HG02763 (cell line): ENCODE data around the gene ZNF524.
"Not testable (repeated sequence)": the region's sequence is repeated elsewhere in the genome, so short reads cannot be mapped to it uniquely, and the experiment has no call there.

ENCODE experiments used
- ATAC-seq: cut with Tn5 transposase; IDR thresholded peaks from one replicate; pipeline ENCODE4 v1.9.1; 2021; ENCODE audit warnings: mild to moderate bottlenecking, moderate library complexity; ENCODE audit not compliant: unreplicated experiment

The ZNF524 gene

DNA sequence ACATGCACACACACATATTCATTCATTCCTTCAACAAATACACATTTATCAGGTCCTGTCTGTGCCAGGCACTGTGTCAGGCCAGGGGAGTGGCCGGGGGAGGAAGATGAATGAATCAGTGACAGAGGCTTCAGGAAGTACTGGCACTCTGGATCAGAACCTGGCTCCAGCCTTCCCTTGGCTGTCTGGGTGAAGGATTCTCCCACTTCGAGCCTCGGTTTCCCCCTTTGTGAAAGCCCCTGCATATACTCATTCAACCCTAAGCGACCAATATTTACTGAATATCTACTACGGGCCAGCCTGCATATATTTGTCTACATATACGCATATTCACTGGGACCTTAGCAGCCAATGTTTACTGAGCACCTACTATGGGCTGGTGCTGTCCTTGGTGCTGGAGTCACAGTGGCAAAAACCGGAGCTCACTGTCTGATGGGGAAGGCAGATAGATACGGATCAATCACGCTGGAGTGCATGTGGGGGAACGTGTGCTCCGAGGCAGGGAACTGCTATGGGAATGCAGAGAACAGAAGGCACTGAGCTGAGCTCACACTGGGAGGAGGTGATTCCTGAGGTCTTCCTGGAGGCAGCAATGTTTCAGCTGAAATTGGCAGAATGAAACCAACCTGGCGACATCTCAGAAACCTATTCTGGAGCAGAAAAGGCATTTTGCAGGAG, 18.8 kb upstream of the ZNF524 start:
- no peak for ATAC-seq

DNA sequence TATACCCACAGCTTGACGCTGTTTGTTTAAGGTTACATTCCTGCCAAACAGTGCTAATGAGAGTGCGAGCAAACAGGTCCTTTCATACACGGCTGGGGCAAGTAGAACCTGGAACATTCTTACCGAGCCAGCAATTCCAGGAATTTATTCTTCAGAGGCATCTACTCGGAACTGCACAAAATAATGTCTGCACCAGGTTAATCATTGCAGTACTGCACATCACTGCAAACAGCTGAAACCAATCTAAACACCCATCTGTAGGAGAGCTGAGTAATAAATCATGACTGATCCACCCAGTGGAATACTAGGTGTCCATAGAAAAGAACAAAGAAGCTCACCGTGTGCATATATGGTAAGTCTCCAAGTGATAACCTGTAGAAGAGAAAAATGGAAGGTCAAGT, 18.3 kb upstream of the ZNF524 start:
- no peak for ATAC-seq

DNA sequence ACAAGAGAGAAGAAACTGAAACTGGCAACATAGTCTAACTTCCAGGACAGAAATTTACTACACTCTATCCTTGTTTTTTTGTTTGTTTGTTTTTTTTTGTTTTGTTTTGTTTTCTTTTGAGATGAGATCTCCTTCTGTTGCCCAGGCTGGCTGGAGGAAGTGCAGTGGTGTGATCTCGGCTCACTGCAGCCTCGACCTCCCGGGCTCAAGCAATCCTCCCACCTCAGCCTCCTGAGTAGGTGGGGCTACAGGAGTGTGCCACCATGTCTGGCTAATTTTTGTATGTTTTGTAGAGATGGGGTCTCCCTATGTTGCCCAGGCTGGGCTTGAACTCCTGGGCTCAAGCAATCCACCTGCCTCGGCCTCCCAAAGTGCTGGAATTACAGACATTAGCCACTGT, 17.8 kb upstream of the ZNF524 start:
- ATAC-seq, result not testable (repeated sequence)

DNA sequence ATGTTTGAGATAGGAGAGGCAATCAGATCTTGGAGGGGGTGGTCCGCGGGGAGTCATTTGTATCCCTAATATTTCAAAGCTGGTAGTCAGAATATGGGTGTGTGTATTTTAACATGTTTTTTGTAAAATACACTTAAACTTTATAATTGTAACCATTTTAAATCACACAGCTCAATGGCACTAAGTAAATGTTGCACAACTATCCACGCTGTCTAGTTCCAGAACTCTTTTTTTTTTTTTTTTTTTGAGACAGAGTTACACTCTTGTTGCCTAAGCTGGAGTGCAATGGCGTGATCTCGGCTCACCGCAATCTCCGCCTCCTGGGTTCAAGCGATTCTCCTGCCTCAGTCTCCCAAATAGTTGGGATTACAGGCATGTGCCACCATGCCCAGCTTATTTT, 16.2 kb upstream of the ZNF524 start:
- ATAC-seq, result not testable (repeated sequence)

DNA sequence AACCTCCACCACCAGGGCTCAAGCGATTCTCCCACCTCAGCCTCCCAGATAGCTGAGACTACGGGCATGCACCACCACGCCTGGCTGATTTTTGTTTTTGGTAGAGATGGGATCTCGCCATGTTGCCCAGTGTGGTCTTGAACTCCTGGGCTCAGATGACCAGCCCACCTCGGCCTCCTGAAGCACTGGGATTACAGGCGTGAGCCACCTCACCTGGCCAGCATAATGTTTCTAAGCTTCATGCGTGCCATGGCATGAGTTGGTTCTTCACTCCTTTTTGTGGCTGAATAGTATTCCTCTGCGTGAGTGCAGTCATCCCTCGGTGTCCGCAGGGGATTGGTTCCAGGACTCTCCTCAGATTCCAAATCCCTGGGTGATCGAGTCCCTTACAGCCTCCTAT, 15.2 kb upstream of the ZNF524 start:
- no peak for ATAC-seq

DNA sequence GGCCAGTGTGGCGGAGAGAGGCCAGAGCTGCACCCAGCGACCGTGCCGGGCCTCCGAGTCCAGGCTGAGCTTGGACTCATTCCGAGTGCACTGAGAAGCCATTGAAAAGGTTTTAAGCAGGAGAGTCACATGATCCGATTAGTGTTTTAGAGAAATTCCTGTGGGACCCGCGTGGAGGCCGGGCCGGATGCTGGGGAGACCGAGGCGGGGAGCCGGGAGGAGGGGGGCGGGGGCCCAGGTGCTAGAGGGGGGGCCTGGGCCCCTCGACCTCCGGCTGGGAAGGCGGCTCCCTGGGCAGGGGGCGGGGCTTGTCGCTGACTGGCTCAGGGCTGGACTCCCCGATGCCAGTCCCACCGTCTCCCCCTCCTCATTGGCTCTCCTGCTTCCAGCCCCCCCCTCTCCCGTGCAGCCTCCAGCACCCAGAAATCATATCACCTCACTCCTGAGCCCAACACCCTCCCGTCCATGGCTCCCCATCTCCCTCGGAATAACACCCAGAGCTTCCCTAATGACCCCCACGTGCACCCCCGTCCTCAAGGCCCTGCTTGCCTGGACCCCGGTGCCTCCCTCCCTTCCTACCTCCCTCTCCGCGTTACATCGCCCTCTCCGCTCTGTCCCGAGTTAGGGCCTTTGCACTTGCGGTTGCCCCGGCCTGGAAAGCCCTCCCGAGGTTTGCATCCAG, 14.3 kb upstream of the ZNF524 start:
- no peak for ATAC-seq

DNA sequence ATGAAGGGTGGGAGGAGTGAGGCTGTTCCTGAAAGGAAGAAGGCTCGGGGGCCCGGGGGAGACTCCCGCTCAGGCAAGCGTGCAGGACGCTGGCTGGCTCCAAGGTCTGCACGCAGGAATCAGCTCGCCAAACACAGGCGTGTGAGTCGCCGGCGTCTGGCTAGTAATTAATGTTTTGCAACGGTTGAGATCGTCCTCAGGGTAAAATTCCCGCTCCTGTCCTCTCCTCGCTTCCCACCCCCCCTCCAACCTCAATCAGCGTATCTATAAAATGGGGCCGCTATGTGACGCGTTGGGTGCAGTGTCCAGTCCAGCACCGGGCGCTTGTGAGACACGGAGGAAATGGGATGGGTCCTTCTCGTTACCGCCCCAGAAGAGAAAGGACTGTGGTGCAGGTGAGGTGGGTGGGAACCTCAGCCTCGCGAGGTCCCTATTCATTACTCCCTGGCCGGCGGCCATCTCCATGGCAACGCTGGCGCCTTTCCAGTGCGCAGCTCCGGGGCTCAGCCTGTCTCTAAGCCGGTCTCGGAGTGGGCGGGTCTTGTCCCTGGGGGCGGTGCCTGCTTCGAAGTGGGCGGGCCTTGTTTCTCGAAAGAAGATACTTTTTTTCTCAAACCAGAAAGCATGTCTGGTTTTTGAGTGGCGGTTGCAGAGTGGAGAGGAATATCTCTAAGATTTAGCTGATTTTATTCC, 13.0 kb upstream of the ZNF524 start:
- ATAC-seq, result peak; percentile 65

DNA sequence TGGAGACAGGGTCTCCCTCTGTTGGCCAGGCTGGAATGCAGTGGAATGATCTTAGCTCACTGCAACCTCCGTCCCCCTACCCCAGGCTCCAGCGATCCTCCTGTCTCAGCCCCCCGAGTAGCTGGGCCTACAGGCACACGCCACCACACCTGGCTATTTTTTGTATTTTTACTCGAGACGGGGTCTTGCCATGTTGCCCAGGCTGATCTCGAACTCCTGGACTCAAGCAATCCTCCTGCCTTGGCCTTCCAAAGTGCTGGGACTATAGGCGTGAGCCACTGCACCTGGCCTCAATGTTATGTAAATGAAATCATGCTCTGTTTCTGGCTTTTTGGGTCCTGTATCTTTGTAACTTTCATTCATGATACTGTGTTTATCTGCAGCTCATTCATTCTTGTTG, 11.3 kb upstream of the ZNF524 start:
- no peak for ATAC-seq

DNA sequence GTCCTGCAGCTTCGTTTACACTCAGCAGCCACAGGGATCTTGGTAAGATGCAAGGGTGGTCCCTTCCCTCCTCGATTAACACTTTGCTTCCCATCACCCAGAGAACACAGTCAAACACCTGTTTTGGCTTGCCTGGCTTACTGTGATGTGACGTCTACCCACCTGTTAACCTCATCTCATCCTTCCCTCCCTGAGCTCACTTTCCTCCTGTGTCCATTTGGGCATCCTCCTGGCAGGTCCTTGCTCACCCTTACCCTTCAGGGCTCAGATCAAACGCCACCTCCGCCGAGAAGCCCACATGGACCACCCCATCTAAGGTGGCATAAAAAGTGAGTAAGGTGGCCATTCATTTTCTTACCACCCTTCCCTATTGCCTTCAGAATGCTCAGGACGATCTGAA, 10.0 kb upstream of the ZNF524 start:
- ATAC-seq, result no peak

DNA sequence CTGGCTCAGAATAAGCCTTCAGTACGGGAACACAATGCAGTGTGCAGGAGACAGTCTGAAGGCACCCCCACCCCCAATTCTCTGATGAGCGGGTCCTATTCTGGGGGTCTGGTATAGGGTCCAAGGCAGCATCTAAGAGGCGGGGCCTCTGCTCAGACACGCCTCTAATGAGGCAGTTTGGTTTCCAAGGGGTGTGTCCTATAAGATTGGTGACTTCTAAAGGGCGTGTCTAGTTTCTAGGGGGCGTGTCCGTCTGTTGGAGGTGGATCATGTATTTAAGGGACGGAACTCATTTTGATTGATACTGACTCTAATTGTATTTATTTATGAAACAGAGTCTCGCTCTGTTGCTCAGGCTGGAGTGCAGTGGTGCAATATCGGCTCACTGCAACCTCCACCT, 9.5 kb upstream of the ZNF524 start:
- ATAC-seq, result no peak

DNA sequence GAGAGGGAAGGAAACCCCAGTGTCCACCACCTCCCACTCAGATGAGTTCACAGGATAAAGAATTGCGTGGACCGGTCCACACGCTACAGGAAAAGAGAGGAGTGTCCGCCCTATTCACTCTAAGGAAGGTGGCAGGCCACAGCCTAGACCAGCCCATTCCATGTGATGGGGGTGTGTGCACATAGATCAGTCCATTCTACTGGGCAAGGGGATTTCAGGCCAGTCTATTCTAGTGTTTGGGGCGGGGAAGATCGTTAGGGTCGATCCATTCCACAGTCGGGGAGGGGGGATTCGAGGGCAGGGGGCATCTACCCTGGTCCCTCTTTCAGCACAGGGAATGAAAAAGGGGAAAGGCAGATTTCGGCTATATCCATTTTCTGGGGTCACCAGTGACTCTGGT, 8.5 kb upstream of the ZNF524 start:
- ATAC-seq, result no peak

DNA sequence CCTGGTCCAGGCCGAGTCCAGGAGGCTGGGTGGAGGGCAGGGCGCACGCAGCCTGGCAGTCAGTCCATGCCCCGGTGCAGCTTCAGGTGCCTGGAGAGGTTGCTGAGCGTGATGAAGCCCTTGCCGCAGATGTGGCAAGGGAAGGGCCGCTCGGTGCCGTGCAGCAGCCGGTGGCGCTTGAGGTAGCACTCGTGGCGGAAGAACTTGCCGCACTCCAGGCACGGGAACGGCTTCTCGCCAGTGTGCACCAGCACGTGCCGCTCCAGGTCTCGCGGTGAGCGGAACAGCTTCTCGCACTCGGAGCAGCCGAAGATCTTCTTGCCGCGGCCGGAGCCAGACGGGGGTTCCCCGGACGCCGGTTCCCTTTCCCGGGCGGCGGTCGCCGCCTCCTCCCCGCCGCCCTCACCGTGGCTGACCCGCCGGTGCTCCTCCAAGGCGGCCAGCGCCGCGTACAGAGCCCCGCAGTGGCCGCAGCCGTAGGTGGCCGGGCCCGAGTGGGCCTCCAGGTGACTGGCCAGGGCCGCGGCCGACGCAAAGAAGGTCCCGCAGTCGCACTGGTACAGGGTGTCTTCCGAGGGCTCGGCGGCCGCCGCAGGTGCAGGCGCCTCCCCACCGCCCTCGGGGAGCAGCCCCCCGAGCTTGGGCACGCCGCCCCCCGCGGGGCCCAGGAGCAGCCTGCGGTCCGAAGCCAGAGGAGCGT, 7.5 kb upstream of the ZNF524 start:
- ATAC-seq, result no peak

DNA sequence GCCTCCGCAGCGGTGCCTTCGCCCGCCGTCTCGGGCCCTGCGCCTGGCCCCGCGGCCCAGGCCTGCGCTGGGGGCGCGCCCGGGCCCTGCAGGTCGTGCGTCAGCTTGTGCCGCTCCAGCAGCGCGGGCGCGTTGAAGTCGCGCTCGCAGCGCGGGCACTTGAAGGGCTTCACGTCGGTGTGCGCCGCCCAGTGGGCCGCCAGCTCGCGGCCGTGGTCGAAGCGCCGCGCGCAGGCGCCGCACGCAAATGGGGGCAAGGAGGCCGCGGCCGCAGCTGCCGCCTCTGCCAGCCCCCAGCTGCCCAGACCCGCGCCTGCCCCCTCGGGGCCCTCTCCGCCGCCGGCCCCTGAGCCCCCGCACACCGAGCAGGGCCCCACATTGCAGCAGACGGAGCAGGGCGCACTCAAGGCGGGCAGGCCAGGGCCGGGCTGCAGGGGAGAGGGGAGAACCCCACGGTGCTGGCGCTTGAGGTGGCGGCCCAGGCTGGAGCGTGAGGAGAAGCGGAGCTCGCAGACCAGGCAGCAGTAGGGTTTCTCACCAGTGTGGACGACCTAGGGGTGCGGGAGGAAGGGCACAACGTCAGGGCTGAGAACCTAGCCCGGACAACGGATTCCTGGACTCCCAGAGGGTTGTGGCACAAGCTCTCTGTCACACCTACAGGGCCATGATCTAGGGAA, 6.9 kb upstream of the ZNF524 start:
- ATAC-seq, result no peak

DNA sequence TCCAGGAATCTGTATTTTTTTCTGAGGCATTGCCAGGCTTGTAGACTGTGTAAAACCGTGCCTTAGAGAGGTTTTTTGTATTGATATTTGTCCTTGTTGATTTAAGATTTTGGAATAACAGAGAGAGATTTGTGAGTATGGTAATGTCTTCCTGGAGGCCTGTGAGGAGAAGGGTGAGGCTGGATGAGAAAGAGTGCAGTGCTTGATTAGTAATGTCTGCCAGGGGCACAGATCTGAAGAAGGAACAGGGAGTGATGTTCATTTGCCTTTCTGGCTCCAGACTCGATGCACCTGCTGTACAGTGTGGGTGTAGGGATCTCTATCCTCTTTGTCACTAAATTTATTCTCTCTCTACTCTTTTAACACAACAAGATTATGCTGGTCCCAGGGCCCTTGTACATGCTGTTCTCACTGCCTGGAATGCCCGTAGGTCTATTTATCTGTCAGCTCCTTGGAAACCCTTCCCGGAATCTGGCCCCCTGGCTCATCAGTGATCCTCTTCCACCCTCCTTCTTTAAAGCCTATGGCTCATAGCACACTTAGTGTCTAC, 5.0 kb upstream of the ZNF524 start:
- no peak for ATAC-seq

DNA sequence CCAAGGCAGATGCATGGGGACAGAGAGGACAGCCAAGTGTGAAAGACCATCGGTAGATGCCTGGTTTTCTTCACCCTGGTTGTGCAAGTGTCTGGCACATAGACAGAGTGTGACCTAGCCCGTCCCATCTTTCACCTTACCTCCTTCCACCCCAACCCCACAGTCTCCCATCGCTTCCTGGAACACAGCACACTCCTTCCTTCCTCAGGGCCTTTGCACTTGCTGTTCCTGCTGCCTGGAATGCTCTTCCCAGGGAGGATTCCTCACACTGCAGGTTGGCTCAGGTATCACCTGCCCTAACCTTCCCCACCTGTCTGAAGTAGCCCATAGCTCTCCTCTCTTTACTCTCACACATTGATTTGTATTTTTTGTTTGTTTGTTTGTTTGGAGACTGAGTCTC, 3.8 kb upstream of the ZNF524 start:
- ATAC-seq, result no peak

DNA sequence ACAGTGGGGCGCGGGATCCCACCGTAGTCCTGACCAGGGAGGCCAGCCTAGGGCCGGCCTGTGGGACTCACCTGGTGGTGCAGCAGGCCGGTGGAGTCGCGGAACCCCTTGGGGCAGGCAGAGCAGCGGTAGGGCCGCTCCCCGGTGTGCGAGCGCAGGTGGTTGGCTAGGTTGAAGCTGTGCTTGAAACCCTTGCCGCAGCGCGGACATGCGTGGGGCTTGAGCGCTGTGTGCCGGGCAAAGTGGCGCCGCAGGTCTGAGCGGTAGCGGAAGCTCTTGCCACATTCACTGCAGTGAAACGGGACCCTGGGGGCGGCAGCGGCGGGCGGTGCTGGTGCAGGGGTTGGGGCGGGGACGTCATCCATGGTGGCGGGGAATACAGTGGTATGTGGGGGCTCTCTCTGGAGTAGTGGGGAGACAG, 2.6 kb upstream of the ZNF524 start:
- no peak for ATAC-seq

DNA sequence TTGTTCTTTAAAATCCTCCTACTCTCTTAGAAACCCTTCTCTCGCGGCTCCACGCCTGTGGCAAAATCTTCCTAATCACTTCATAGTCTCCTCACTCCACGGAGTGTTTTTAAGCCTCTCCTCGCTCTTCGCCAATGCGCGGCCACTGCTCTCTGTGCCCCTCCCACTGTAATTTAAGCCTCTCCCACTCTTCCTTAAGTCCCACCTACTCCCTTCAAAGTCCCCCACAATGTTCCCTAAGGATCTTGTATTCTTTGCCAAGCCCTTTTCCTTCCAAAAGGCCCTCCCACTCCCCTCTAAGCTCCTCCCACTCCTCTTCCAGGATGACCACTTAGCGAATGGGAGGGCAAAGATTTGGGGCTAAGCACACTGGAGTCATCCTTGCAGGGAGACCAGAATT, 2.1 kb upstream of the ZNF524 start:
- no peak for ATAC-seq

DNA sequence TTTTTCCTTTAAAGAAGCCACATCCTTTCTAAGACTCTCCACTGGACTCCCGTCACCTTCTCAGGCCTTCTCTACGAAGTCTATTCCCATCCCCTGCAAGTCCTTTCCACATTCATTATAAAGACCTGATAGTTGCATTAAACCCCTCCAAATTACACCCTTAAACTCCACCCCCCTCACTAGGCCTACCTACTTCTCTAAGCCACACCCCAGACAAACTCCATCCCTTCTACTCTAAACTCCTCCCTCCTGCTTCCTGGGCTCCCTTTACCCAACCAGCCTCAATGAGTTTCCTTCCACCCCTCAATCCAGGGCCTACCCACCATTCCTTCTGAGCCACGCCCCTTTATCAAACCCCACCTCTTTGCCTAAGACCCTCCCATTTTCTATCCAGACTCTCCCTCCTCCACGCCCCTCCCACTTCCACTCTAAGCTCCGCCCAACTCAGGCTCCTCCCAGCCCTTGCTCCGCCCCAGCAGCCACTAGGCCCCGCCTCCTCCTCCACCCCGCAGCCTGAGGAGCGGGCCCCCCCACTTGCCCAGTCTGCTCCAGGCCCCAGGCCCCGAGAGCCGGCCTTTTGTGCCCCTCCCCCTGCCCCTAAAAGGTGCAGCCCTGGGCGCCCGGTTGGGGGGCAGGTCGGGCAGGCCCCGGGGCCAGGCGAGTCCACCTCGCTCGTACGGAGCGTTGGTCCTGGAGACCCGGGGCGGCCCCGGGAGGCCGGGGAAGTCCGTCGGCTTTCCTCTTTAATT, 1.2 kb upstream of the ZNF524 start:
- peak; percentile 46 for ATAC-seq

DNA sequence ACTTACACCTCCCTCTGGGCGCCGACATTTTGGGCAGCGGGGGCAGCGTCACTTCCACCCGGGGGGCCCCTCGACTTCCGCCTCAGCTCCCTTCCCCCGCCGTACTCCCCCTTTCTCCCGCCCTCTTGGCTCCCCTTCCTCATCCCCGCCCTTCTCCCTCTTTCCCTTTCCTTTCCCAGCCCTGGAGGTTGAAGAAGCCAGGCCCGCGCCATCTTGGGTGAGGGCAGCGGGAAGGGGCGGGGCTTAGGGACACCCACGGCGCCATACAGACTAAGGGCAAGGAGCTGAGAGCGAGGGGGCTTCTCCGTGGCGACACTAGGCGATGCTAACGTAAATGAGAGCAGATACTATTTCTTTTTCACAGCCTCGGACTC, 633 bp upstream of the ZNF524 start, which contains the start of gene FIZ1:
Gene FIZ1, minus strand, starts transcription at position 50 of the 374 bp plus-strand sequence. CDS start 1,652 bp downstream, outside the sequence.
- peak; percentile 57 for ATAC-seq

DNA sequence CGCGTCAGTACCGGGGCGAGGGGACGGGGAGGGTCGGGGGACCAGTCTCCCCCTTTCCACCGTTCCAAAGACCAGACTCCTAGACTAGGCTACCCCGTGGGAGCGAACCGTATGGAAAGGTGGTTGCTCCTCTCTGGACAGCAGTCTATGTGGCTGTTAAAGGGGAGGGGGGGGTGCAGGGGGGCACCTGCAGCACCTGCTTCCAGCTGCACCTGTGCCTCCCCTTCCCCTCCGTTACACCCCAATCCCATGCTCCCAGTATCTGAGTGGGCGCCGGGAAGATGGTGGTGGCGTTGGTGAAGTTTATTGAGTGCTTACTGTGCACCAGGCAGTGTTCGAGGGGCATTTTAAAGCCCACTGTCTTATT, 557 bp downstream of the ZNF524 start:
- no peak for ATAC-seq
